H1 (cell line): Measurements from ENCODE around the gene ZNRF3. TPM values are rescaled to one million over a fixed set of nuclear protein-coding genes. Genes with fewer than 3 reads are reported as not detected.

Experiments used
- CTCF ChIA-PET: fragments of 300-600 bp; sonication (Branson Sonifier 250); formaldehyde crosslinking; loops from one replicate; lab custom pipeline; 2021; ENCODE audit not compliant: partially characterized antibody; lab: Charles Lee
- POLR2A ChIA-PET: fragments of 300-600 bp; sonication (Branson Sonifier 250); formaldehyde crosslinking; loops from one replicate; lab custom pipeline; 2021; ENCODE audit warnings: inconsistent platforms; ENCODE audit not compliant: partially characterized antibody; lab: Charles Lee
- DNase-seq, 2 experiments: peaks; one replicate each; pipeline versions ENCODE4 v3.0.0 to v3.0.0-alpha.2; 2010 to 2022; ENCODE audit warnings: low spot score in 2 of 2, low read depth in 1 of 2, mixed read lengths in 1 of 2
- FAIRE-seq: peaks from 2 replicates; lab custom pipeline; 2011; peaks lifted over from hg19 to GRCh38; lab: Jason Lieb, UNC
- H2AFZ ChIP-seq: 2 replicates; pipeline ENCODE4 v1.8.1; 2012; ENCODE audit warnings: low read length, inconsistent platforms
- H2AK5ac ChIP-seq: 2 replicates; pipeline ENCODE4 v1.6.1; 2013; ENCODE audit warnings: low read depth, low read length
- H2BK120ac ChIP-seq: replicated peaks from 2 replicates; pipeline ENCODE3; 2013; ENCODE audit warnings: low read depth, low read length, inconsistent platforms
- H2BK12ac ChIP-seq: 2 replicates; pipeline ENCODE4 v1.6.1; 2013; ENCODE audit warnings: low read depth, low read length
- H2BK15ac ChIP-seq: 2 replicates; pipeline ENCODE4 v1.6.1; 2013; ENCODE audit warnings: low read length
- H2BK20ac ChIP-seq: 2 replicates; pipeline ENCODE4 v1.6.1; 2013; ENCODE audit warnings: low read length
- H2BK5ac ChIP-seq: 2 replicates; pipeline ENCODE4 v1.6.1; 2013; ENCODE audit warnings: low read depth, low read length
- H3K14ac ChIP-seq: 2 replicates; pipeline ENCODE4 v1.6.1; 2013; ENCODE audit warnings: inconsistent platforms; ENCODE audit not compliant: insufficient read length
- H3K18ac ChIP-seq: 2 replicates; pipeline ENCODE4 v1.6.1; 2013; ENCODE audit warnings: low read length; ENCODE audit errors: extremely low read depth
- H3K23ac ChIP-seq: 2 replicates; pipeline ENCODE4 v1.6.1; 2013; ENCODE audit warnings: inconsistent platforms; ENCODE audit not compliant: insufficient read length
- H3K23me2 ChIP-seq: 2 replicates; pipeline ENCODE4 v1.6.1; 2013; ENCODE audit warnings: low read depth, low read length
- H3K27ac ChIP-seq: 2 replicates; pipeline ENCODE4 v1.6.1; 2011; ENCODE audit warnings: low read depth, low read length, inconsistent platforms
- H3K27me3 ChIP-seq, 4 experiments: replicated peaks in 1 of 4; 1 replicate in 1 of 4; 2 replicates in 3 of 4; pipeline versions ENCODE4 v1.6.1 to v1.8.1; 2011 to 2013; ENCODE audit warnings: low read length in 3 of 4, mild to moderate bottlenecking in 3 of 4, inconsistent platforms in 2 of 4, mixed read lengths in 2 of 4, moderate library complexity in 1 of 4; ENCODE audit not compliant: control insufficient read depth in 3 of 4, insufficient read depth in 3 of 4; ENCODE audit errors: extremely low read depth in 1 of 4
- H3K36me3 ChIP-seq, 4 experiments: 2 replicates each; pipeline versions ENCODE4 v1.6.1 to v1.8.1; 2011 to 2013; ENCODE audit warnings: mild to moderate bottlenecking in 4 of 4, low read length in 3 of 4, moderate library complexity in 2 of 4, control low read depth in 1 of 4, inconsistent platforms in 1 of 4; ENCODE audit not compliant: insufficient read depth in 4 of 4, control insufficient read depth in 2 of 4
- H3K4ac ChIP-seq: replicated peaks from 2 replicates; pipeline ENCODE3; 2013; ENCODE audit warnings: low read length, low read depth, mixed read lengths, inconsistent platforms; ENCODE audit not compliant: insufficient read length
- H3K4me1 ChIP-seq, 4 experiments: replicated peaks in 1 of 4; 1 replicate in 1 of 4; 2 replicates in 3 of 4; pipeline versions ENCODE4 v1.6.1 to v1.8.1; 2011 to 2013; ENCODE audit warnings: low read length in 3 of 4, inconsistent platforms in 2 of 4, mixed read lengths in 1 of 4; ENCODE audit not compliant: insufficient read depth in 4 of 4, control insufficient read depth in 3 of 4
- H3K4me2 ChIP-seq, 2 experiments: 2 replicates each; pipeline versions ENCODE4 v1.6.1 to v1.8.1; 2011 to 2013; ENCODE audit warnings: low read depth in 2 of 2, low read length in 2 of 2, control low read depth in 1 of 2, inconsistent platforms in 1 of 2, mild to moderate bottlenecking in 1 of 2; ENCODE audit not compliant: insufficient read depth in 1 of 2
- H3K4me3 ChIP-seq, 4 experiments: fragments of 200-600, 300-600 bp in 1 of 4; sonication (generic), shearing (Covaris generic), sonication (Bioruptor Twin) in 1 of 4; 2 replicates each; pipeline versions ENCODE4 v1.5.1 to v1.8.1; 2011 to 2016; ENCODE audit warnings: low read length in 4 of 4, low read depth in 3 of 4, control low read depth in 2 of 4, inconsistent platforms in 2 of 4, mild to moderate bottlenecking in 2 of 4, mixed read lengths in 1 of 4, moderate library complexity in 1 of 4; ENCODE audit not compliant: insufficient read depth in 2 of 4; ENCODE audit errors: extremely low read depth in 1 of 4
- H3K56ac ChIP-seq: replicated peaks from 2 replicates; pipeline ENCODE3; 2013; ENCODE audit warnings: low read depth, mild to moderate bottlenecking, mixed read lengths, low read length, inconsistent platforms; ENCODE audit not compliant: insufficient read length
- H3K79me1 ChIP-seq: 2 replicates; pipeline ENCODE4 v1.6.1; 2013; ENCODE audit warnings: low read depth, low read length, control low read depth
- H3K79me2 ChIP-seq, 2 experiments: 2 replicates each; pipeline versions ENCODE4 v1.6.1 to v1.8.1; 2012 to 2013; ENCODE audit warnings: low read length in 2 of 2, mild to moderate bottlenecking in 2 of 2, inconsistent platforms in 1 of 2; ENCODE audit not compliant: insufficient read depth in 2 of 2, control insufficient read depth in 1 of 2
- H3K9ac ChIP-seq, 4 experiments: replicated peaks in 1 of 4; 1 replicate in 1 of 4; 2 replicates in 3 of 4; pipeline versions ENCODE4 v1.6.1 to v1.8.1; 2011 to 2013; ENCODE audit warnings: low read depth in 3 of 4, low read length in 3 of 4, control low read depth in 2 of 4, mild to moderate bottlenecking in 2 of 4, moderate library complexity in 2 of 4, inconsistent platforms in 1 of 4; ENCODE audit errors: extremely low read depth in 1 of 4
- H3K9me3 ChIP-seq, 2 experiments: 2 replicates each; pipeline versions ENCODE4 v1.6.1 to v1.8.1; 2012 to 2013; ENCODE audit warnings: mild to moderate bottlenecking in 2 of 2, moderate library complexity in 2 of 2, control low read depth in 1 of 2, inconsistent platforms in 1 of 2, low read depth in 1 of 2, low read length in 1 of 2, mixed read lengths in 1 of 2; ENCODE audit not compliant: insufficient read depth in 2 of 2
- H4K20me1 ChIP-seq, 2 experiments: replicated peaks in 1 of 2; 2 replicates each; pipeline versions ENCODE3 to v1.8.1; 2011 to 2013; ENCODE audit warnings: inconsistent platforms in 2 of 2, low read length in 2 of 2, mild to moderate bottlenecking in 1 of 2; ENCODE audit not compliant: insufficient read depth in 2 of 2, control insufficient read depth in 1 of 2
- H4K5ac ChIP-seq: 2 replicates; pipeline ENCODE4 v1.6.1; 2013; ENCODE audit warnings: low read length, low read depth, mixed read lengths, inconsistent platforms; ENCODE audit not compliant: insufficient read length
- H4K8ac ChIP-seq: 2 replicates; pipeline ENCODE4 v1.8.0; 2013; ENCODE audit warnings: mild to moderate bottlenecking, moderate library complexity, low read length, inconsistent platforms; ENCODE audit not compliant: insufficient read depth; ENCODE audit errors: extremely low read depth
- H4K91ac ChIP-seq: replicated peaks from 2 replicates; pipeline ENCODE3; 2013; ENCODE audit warnings: low read length, mixed read lengths, inconsistent platforms; ENCODE audit not compliant: insufficient read length
- PHF8 ChIP-seq: fragments of 200-600 bp; sonication (generic); conservative IDR thresholded peaks from 2 replicates; pipeline ENCODE4 v1.7.1; 2012; ENCODE audit warnings: low read depth, mild to moderate bottlenecking, inconsistent platforms, low read length, moderate library complexity
- WGBS, 2 experiments: shearing (Covaris generic) in 1 of 2; methylation state at CpG; one replicate each; pipeline versions ENCODE4 v1.1.6 to v1.1.7; 2013 to 2015; ENCODE audit warnings: low lambda C conversion rate in 2 of 2, mixed read lengths in 2 of 2, inconsistent platforms in 1 of 2, low coverage in 1 of 2, missing lambda C conversion rate in 1 of 2; ENCODE audit not compliant: insufficient replicate concordance in 2 of 2, insufficient coverage in 1 of 2, insufficient read length in 1 of 2; ENCODE audit errors: extremely low coverage in 1 of 2, missing lambda C conversion rate in 1 of 2; 5-methylcytosine and 5-hydroxymethylcytosine counted together
- polyA plus RNA-seq, 7 experiments: library from polyadenylated mRNA; depleted of rRNA in 3 of 7; stranded (reverse) in 5 of 7; unstranded in 2 of 7; fragments of >200 nt in 5 of 7; fragments of 200-250 nt in 2 of 7; gene quantifications; 1 replicate in 5 of 7; 2 replicates in 1 of 7; 4 replicates in 1 of 7; pipeline versions ENCODE4 v1.2.1 to v1.2.3, GENCODE V29; 2011 to 2013; ENCODE audit warnings: missing spikeins in 2 of 7, mixed read lengths in 2 of 7
- total RNA-seq: library from RNA; stranded (reverse); fragmentation: NEBNext Ultra II Directional; extraction: Animal tissue kit (Norgen Biotek cat#: 25700); gene quantifications from 2 replicates; pipeline ENCODE4 v1.2.1, GENCODE V29; 2021

ZNRF3 gene
- total and polyA plus RNA-seq, 2 of the 8 experiments (the other 6 are each of a cell fraction or from before 2014, with no cell fraction given): 14.1 to 21.7 TPM

DNA sequence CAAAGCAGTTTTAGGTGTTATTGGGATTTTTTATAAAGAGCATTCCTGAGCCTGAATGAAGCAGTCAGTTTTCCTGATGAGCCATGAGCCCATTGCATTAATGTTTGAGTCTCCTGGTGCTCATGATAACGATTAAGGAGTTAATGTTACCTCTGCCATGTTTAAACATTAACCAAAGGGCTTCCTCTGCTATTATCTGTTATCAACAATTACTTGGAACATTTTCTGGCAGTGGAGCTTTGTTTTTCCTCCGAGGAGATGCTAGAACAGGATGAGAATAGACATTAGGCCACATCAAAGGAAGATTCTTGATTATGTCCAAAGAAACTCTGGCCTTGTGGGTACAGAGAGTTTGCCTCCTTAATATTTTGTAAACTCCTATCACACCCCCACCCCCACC lies 49.9 kb downstream of the ZNRF3 start:
- no peak overlapping the region for H3K4ac ChIP-seq
- H3K18ac ChIP-seq: no peak overlapping the region
- H2BK5ac ChIP-seq: no peak overlapping the region
- FAIRE-seq (no peak), DNase-seq (no peak)
- no peak overlapping the region for H2BK120ac ChIP-seq
- H3K14ac ChIP-seq: no peak overlapping the region
- WGBS, 2 experiments: 86% methylated on average over 2 of the region's 2 CpGs; no CpG with 5 or more reads in 1 of the 2 experiments
- peaks cover 5 to 17% of the 10 kb centered on the region in 2 experiments for H4K20me1 ChIP-seq
- H3K79me2 ChIP-seq: peaks cover 4 to 92% of the 10 kb centered on the region in 2 experiments
- H3K23ac ChIP-seq: no peak overlapping the region
- no peak overlapping the region for H3K4me2 ChIP-seq
- H2AFZ ChIP-seq: no peak overlapping the region
- H2BK12ac ChIP-seq: no peak overlapping the region
- no peaks in the 10 kb centered on the region for H3K9me3 ChIP-seq
- ChIA-PET POLR2A (interaction anchor here (1.1 to 1.5 kb wide), 3 partner anchors 9 to 16 kb away, joined by 3 to 4 read pairs (median 4); no protein-coding TSS in a partner anchor), CTCF (interaction anchor here (1.0 to 1.9 kb wide), 5 partner anchors 9 to 107 kb away, joined by 3 to 5 read pairs (median 3); no protein-coding TSS in a partner anchor)
- H3K36me3 ChIP-seq: no peaks in the 10 kb centered on the region
- H3K79me1 ChIP-seq: peaks cover 32% of the 10 kb centered on the region
- H2BK20ac ChIP-seq: no peak overlapping the region
- H3K4me3 ChIP-seq: no peak overlapping the region
- H2BK15ac ChIP-seq: no peak overlapping the region
- peaks cover 5 to 11% (median 10%) of the 10 kb centered on the region in 4 experiments; a peak in 6 of 7 replicates for H3K4me1 ChIP-seq
- no peaks in the 10 kb centered on the region for H3K27me3 ChIP-seq
- no peak overlapping the region for H4K5ac ChIP-seq
- H2AK5ac ChIP-seq: no peak overlapping the region
- H4K91ac ChIP-seq: no peak overlapping the region
- H3K27ac ChIP-seq: no peak overlapping the region
- no peaks in the 10 kb centered on the region for H3K23me2 ChIP-seq
- TF ChIP-seq PHF8: no peak
- H3K56ac ChIP-seq: no peak overlapping the region
- H4K8ac ChIP-seq: no peak overlapping the region
- no peak overlapping the region for H3K9ac ChIP-seq
